Right cardiac atrium (tissue), 5 donors: ENCODE measurements around the gene KCNN1. TPM values are rescaled to one million over a fixed set of nuclear protein-coding genes. Genes with fewer than 3 reads are reported as not detected.

ENCODE experiments used
- ATAC-seq, 2 donors: fragments of 200-7000 bp; cut with Tn5 transposase; one replicate each; pipeline versions ENCODE4 v1.8.0 to v1.9.1; 2020; ENCODE audit warnings: moderate library complexity in 2 of 2, mild to moderate bottlenecking in 1 of 2
- DNase-seq, 3 donors: peaks; one replicate each; pipeline ENCODE4 v3.0.0-alpha.2; 2020
- H3K27ac ChIP-seq: one replicate; pipeline ENCODE4 v1.5.1; 2013; ENCODE audit warnings: mild to moderate bottlenecking, low read length, control low read depth, moderate library complexity
- H3K27me3 ChIP-seq: one replicate; pipeline ENCODE4 v1.6.1; 2013; ENCODE audit not compliant: control insufficient read depth, insufficient read depth
- H3K4me1 ChIP-seq: one replicate; pipeline ENCODE4 v1.6.1; 2013; ENCODE audit warnings: low read length; ENCODE audit not compliant: control insufficient read depth, insufficient read depth
- H3K4me3 ChIP-seq: one replicate; pipeline ENCODE4 v1.5.1; 2013; ENCODE audit warnings: low read length, control low read depth
- H3K9me3 ChIP-seq: one replicate; pipeline ENCODE4 v1.6.1; 2013; ENCODE audit warnings: low read length; ENCODE audit not compliant: control insufficient read depth
- WGBS: extraction: QIAGEN DNeasy Blood & Tissue Kit; methylation state at CpG from one replicate; pipeline ENCODE4 v1.1.7; 2013; 5-methylcytosine and 5-hydroxymethylcytosine counted together
- intact Hi-C, 4 donors: fragments of 100-400 bp; cut with DNase I; formaldehyde crosslinking; loops; one replicate each; pipeline versions ENCODE4 v1.11.0 to v1.14.0; 2022 to 2023
- polyA plus RNA-seq: library from polyadenylated mRNA; stranded (reverse); fragments of 200-250 nt; gene quantifications from one replicate; pipeline ENCODE4 v1.2.3, GENCODE V29; 2013
- total RNA-seq, 4 donors: library from RNA; stranded (reverse); fragmentation: NEBNext Ultra II Directional; extraction: Animal tissue kit (Norgen Biotek cat#: 25700); gene quantifications; one replicate each; pipeline ENCODE4 v1.2.1, GENCODE V29; 2021
- donor health status: healthy with polysubstance abuse.
- donor health status: DM: no; HTN: yes; CAD: no.
- donor health status: DM: no; HTN: no; CAD: no.
- donor health status: DM: no; HTN: yes; CAD: no; lungs with severe emphysema.
- donor health status: DM: yes; HTN: yes; CAD: no.

Gene KCNN1
- total and polyA plus RNA-seq, 5 donors: 0.84 to 3.0 (median 1.7) TPM

GRCh38 chr19:18007044-18007916 lies 40.4 kb downstream of the KCNN1 start:
- peak overlapping the region; percentile 58 for H3K4me3 ChIP-seq
- no peaks in the 10 kb centered on the region for H3K9me3 ChIP-seq
- ATAC-seq (peak; percentile 87 to 88), DNase-seq (peak; percentile 82 to 94 (median 92))
- H3K4me1 ChIP-seq: no peaks in the 10 kb centered on the region
- intact Hi-C loops: loop anchor here (1.0 to 2.0 kb wide), 2 partner anchors 51 to 52 kb away; no protein-coding TSS in a partner anchor
- no peaks in the 10 kb centered on the region for H3K27me3 ChIP-seq
- peak overlapping the region; percentile 49 for H3K27ac ChIP-seq
- under 1% methylated on average over 46 of the region's 46 CpGs for WGBS

DNA sequence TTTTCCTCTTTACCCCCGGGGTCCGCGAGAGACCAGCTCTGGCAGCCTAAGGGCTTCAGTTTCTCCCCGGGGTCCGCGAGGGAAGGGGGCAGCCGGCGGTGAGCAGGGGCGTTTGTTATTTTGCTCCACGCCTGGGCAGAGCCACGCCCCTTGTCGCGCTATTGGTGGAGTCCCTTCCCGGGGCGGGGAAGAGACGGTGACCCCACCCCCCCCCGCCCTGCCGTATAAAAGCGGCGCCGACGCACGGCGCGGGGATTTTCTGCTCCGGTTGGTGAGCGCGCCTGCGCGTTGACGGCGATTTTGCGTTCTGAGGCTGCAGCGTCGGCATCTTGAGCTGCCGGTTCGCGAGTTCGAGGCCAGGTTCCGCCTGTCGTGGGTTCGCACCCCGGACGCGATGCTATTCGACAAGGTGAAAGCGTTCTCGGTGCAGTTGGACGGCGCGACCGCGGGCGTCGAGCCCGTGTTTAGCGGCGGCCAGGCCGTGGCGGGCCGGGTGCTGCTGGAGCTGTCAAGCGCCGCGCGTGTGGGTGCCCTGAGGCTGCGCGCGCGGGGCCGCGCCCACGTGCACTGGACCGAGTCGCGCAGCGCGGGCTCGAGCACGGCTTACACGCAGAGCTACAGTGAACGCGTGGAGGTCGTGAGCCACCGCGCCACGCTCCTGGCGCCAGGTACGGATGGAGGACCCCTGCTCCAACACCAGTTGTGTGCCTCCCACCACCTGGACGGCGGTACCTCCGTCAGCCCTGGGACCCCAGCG lies 41.2 kb downstream of the KCNN1 start, which contains the start of gene ARRDC2:
Gene ARRDC2 (plus strand): TSS at position 254 of the 757 bp plus-strand sequence. CDS start 141 bp downstream, at position 395.
- Histone ChIP-seq H3K27ac (peak within 1 kb of the TSS; percentile 49), H3K9me3 (no peaks in the 10 kb centered on the region), H3K4me1 (no peaks in the 10 kb centered on the region), H3K4me3 (peak within 1 kb of the TSS; percentile 58), H3K27me3 (no peaks in the 10 kb centered on the region)
- ATAC-seq (peak; percentile 92 to 93), DNase-seq (peak; percentile 94 to 97 (median 96))
- WGBS: 12% methylated on average over 92 of the region's 92 CpGs
- intact Hi-C loops: loop anchor here (1.0 to 2.0 kb wide), 2 partner anchors 50 to 51 kb away; no protein-coding TSS in a partner anchor

GRCh38 chr19:18008814-18009213 lies 41.9 kb downstream of the KCNN1 start:
- 91% methylated on average over 11 of the region's 11 CpGs for WGBS
- Histone ChIP-seq H3K27ac (no peak overlapping the region), H3K27me3 (no peaks in the 10 kb centered on the region), H3K9me3 (no peaks in the 10 kb centered on the region), H3K4me3 (peak overlapping the region; percentile 50), H3K4me1 (no peaks in the 10 kb centered on the region)
- DNase-seq (peak in 2 of 3 donors; percentile 58 to 60), ATAC-seq (no peak)
- intact Hi-C loops: no loop called here

DNA sequence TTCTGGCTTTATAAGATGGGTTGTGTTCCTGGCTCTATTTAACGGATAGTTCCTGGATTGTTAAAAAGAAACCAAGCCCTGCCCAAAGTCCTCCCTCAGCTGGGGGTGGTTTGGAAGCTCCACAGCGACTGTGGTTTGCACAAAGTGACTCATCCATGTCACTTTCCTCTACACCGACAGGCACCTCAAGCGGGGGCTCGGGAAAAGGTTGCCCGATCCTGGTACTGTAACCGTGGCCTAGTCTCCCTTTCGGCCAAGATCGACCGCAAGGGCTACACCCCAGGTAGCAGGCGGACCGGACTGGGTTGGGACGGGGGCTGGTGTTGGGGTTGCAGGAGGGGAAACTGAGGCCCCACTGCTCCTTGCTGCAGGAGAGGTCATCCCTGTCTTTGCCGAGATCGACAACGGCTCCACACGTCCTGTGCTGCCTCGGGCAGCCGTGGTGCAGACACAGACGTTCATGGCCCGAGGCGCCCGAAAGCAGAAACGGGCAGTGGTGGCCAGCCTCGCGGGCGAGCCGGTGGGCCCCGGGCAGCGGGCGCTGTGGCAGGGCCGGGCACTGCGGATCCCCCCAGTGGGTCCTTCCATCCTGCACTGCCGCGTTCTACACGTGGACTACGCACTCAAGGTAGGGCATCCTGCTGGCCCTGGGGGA lies 42.6 kb downstream of the KCNN1 start:
- WGBS: 92% methylated on average over 37 of the region's 37 CpGs
- no peaks in the 10 kb centered on the region for H3K4me1 ChIP-seq
- peak in 1 of 3 donors; percentile 47 for DNase-seq
- intact Hi-C loops: no loop called here
- ATAC-seq: no peak
- H3K4me3 ChIP-seq: peak overlapping the region; percentile 50
- H3K27ac ChIP-seq: no peak overlapping the region
- no peaks in the 10 kb centered on the region for H3K9me3 ChIP-seq
- no peaks in the 10 kb centered on the region for H3K27me3 ChIP-seq

- no peak overlapping the region for H3K4me3 ChIP-seq
- H3K4me1 ChIP-seq: no peaks in the 10 kb centered on the region
- no peaks in the 10 kb centered on the region for H3K9me3 ChIP-seq
- peak in 1 of 3 donors; percentile 40 for DNase-seq
- intact Hi-C loops: no loop called here
- 83% methylated on average over 11 of the region's 11 CpGs for WGBS
- H3K27ac ChIP-seq: no peak overlapping the region
- H3K27me3 ChIP-seq: no peaks in the 10 kb centered on the region
- ATAC-seq: no peak
Observed at GRCh38 chr19:18010149-18010548, 43.2 kb downstream of the KCNN1 start.

- ATAC-seq (peak; percentile 3 to 7), DNase-seq (peak in 2 of 3 donors; percentile 59 to 60)
- H3K4me1 ChIP-seq: peaks cover 10% of the 10 kb centered on the region
- H3K27me3 ChIP-seq: no peaks in the 10 kb centered on the region
- peak overlapping the region; percentile 40 for H3K27ac ChIP-seq
- intact Hi-C loops: no loop called here
- WGBS: 63% methylated on average over 17 of the region's 17 CpGs
- H3K9me3 ChIP-seq: no peaks in the 10 kb centered on the region
- H3K4me3 ChIP-seq: no peak overlapping the region
Observed at GRCh38 chr19:18013210-18014111, 46.6 kb downstream of the KCNN1 start.

- ATAC-seq (no peak), DNase-seq (peak in 2 of 3 donors; percentile 51 to 54)
- no peaks in the 10 kb centered on the region for H3K27me3 ChIP-seq
- H3K4me3 ChIP-seq: no peak overlapping the region
- H3K27ac ChIP-seq: no peak overlapping the region
- 82% methylated on average over 6 of the region's 6 CpGs for WGBS
- H3K4me1 ChIP-seq: peaks cover 10% of the 10 kb centered on the region
- intact Hi-C loops: no loop called here
- H3K9me3 ChIP-seq: no peaks in the 10 kb centered on the region
Observed at GRCh38 chr19:18014197-18014596, 47.3 kb downstream of the KCNN1 start.

DNA sequence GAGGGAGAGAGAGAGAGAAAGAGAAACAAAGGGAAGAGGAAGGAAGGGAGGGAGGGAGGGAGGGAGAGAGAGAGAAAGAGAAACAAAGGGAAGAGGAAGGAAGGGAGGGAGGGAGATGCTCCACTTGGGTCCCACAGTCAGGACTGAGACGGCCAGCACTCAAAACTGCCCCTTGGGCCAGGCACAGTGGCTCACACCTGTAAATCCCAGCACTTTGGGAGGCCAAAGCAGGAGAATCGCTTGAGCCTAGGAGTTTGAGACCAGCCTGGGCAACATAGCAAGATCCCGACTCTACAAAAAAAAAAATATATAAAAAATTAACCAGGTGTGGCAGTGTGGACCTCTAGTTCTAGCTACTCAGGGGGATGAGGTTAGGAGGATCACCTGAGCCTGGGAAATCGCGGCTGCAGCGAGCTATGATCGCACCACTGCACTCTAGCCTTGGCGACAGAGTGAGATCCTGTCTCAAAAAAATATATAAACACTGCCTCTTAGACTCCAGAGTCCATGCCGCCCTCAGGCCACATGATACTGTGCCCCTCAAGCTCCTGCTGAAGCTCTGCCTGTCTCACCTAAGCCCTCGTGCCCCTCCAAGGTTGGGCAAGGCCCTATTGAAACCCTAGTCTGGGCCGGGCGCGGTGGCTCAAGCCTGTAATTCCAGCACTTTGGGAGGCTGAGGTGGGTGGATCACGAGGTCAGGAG lies 49.5 kb downstream of the KCNN1 start:
- Histone ChIP-seq H3K4me1 (peaks cover 19% of the 10 kb centered on the region), H3K27ac (peak overlapping the region; percentile 71), H3K4me3 (no peak overlapping the region), H3K27me3 (no peaks in the 10 kb centered on the region), H3K9me3 (no peaks in the 10 kb centered on the region)
- intact Hi-C loops: no loop called here
- DNase-seq (peak in 2 of 3 donors; percentile 28 to 36), ATAC-seq (no peak)
- 90% methylated on average over 14 of the region's 14 CpGs for WGBS

GRCh38 chr19:18017275-18018083 lies 50.6 kb downstream of the KCNN1 start:
- 58% methylated on average over 15 of the region's 15 CpGs for WGBS

More at GRCh38 chr19:18017275-18018083, 50.6 kb downstream of the KCNN1 start:
- intact Hi-C loops: no loop called here
- Histone ChIP-seq H3K4me1 (peaks cover 28% of the 10 kb centered on the region), H3K27me3 (no peaks in the 10 kb centered on the region), H3K4me3 (no peak overlapping the region), H3K27ac (peak overlapping the region; percentile 75), H3K9me3 (no peaks in the 10 kb centered on the region)
- DNase-seq (peak in 2 of 3 donors; percentile 65 to 70), ATAC-seq (peak; percentile 32 to 71)
